ENCODE data around the gene INSRR.

DNA sequence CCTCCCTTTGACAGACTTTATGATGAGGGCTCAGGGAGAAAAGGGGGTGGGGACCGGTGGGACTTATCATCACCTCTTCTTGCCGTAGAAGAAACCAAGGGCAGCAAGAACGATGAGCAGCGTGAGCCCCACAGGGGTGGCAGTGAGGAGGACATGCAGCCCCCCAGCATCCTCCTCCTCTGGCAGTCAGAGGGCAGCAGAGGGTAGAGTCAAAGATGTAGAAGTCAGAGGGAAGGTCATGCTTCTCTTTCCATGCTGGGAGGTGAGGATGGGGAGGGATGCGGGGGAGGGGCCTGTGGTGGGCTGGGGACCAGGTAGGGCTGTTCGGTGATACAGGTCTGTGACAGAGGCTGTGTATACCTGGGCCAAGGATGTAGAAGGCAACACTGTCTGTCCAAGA lies 14.8 kb downstream of the INSRR start:
- TF ChIP-seq CTCF (IDR thresholded peaks at IDR 0.05 in 8 of 11, conservative IDR thresholded peaks at IDR 0.05 in 3 of 11) = no peak
- no peak for TF ChIP-seq POLR2A (IDR thresholded peaks at IDR 0.05)
